ENCODE data around the gene RPGR. TPM values are rescaled to one million over a fixed set of nuclear protein-coding genes. Genes with fewer than 3 reads are reported as not detected.

Gene RPGR
- total RNA-seq, 1 donor from 2014 or later: 4.5 TPM

DNA sequence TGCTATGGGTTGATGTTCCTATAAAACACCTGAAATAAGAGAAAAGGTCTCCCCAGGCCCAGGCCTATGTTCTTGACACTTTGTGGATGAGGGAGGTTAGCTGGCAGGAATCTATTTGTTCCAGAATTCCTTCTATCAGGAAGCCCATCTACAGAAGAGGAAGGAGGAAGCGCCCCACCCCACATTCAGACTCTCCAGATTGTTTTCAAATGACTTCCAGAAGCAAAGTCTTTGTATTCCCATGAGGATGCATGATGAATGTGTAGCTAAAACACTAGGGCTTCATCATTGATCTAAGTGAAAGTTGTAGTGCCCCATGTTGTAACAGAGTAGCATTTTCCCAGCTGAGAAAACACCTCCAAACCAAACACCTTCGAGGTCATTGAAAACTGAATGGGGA is 41.5 kb upstream of the RPGR start:
- Histone ChIP-seq H3K4me3 (no peak overlapping the region), H3K27me3 (ENCODE audit: low read depth) (no peaks in the 10 kb centered on the region), H3K27ac (replicated peaks) (peak overlapping the region; percentile 56), H3K36me3 (no peaks in the 10 kb centered on the region), H3K4me1 (no peaks in the 10 kb centered on the region), H3K9me3 (replicated peaks) (no peaks in the 10 kb centered on the region)
- intact Hi-C loops (cut with micrococcal nuclease): no loop called here
- no peak for DNase-seq
- TF ChIP-seq, protein P1, sequence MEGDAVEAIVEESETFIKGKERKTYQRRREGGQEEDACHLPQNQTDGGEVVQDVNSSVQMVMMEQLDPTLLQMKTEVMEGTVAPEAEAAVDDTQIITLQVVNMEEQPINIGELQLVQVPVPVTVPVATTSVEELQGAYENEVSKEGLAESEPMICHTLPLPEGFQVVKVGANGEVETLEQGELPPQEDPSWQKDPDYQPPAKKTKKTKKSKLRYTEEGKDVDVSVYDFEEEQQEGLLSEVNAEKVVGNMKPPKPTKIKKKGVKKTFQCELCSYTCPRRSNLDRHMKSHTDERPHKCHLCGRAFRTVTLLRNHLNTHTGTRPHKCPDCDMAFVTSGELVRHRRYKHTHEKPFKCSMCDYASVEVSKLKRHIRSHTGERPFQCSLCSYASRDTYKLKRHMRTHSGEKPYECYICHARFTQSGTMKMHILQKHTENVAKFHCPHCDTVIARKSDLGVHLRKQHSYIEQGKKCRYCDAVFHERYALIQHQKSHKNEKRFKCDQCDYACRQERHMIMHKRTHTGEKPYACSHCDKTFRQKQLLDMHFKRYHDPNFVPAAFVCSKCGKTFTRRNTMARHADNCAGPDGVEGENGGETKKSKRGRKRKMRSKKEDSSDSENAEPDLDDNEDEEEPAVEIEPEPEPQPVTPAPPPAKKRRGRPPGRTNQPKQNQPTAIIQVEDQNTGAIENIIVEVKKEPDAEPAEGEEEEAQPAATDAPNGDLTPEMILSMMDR (IDR thresholded peaks at IDR 0.05; ENCODE audit: borderline replicate concordance): no peak

DNA sequence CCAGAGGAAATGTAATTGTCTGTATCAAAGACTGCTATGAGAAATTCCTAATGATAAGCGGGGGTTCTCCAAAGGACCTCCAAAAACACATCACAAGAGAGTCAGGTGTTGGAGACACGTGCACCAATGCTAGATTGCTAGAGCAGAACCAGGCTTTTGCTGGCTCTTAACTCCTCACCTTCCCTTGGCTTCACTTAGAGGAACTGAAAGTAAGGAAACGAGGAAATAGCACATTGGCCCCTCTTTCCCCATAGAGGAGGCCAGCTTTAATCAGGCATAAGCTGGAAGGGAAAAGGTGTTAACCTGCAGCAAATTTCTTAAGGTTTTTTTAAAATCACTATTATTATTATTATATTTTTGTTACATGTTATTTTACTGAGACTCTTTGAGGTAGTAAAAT is 38.6 kb upstream of the RPGR start:
- Histone ChIP-seq H3K27ac (replicated peaks) (peak overlapping the region; percentile 16), H3K4me1 (no peaks in the 10 kb centered on the region), H3K36me3 (no peaks in the 10 kb centered on the region), H3K9me3 (replicated peaks) (no peaks in the 10 kb centered on the region), H3K27me3 (ENCODE audit: low read depth) (no peaks in the 10 kb centered on the region), H3K4me3 (no peak overlapping the region)
- intact Hi-C loops (cut with micrococcal nuclease): no loop called here
- DNase-seq: no peak
- TF ChIP-seq, protein P1 (IDR thresholded peaks at IDR 0.05; ENCODE audit: borderline replicate concordance): no peak

DNA sequence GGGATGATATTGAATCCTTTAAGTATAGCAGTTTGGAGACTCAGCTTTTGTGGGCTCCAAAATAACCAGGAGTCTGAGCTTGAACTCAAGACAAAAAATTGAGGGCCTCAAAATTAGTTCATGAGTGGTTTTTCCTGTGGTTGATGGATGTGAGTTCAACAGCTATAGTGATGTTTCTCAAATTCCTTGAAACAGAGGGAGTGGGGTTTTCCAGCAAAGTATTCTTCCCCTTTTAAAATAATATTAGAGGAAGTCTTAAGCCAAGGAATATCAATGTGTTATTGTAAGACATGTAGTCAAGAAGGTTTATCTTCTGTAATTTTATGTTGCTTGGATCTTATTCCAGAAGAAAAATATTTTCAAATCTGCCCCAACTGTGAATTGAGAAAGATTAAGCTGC is 35.7 kb upstream of the RPGR start:
- no peak for DNase-seq
- no peaks in the 10 kb centered on the region for H3K36me3 ChIP-seq
- intact Hi-C loops (cut with micrococcal nuclease): no loop called here
- TF ChIP-seq, protein P1 (IDR thresholded peaks at IDR 0.05; ENCODE audit: borderline replicate concordance): no peak
- no peaks in the 10 kb centered on the region for H3K27me3 ChIP-seq (ENCODE audit: low read depth)
- H3K9me3 ChIP-seq (replicated peaks): no peaks in the 10 kb centered on the region
- H3K4me1 ChIP-seq: no peaks in the 10 kb centered on the region
- no peak overlapping the region for H3K4me3 ChIP-seq
- no peak overlapping the region for H3K27ac ChIP-seq (replicated peaks)

DNA sequence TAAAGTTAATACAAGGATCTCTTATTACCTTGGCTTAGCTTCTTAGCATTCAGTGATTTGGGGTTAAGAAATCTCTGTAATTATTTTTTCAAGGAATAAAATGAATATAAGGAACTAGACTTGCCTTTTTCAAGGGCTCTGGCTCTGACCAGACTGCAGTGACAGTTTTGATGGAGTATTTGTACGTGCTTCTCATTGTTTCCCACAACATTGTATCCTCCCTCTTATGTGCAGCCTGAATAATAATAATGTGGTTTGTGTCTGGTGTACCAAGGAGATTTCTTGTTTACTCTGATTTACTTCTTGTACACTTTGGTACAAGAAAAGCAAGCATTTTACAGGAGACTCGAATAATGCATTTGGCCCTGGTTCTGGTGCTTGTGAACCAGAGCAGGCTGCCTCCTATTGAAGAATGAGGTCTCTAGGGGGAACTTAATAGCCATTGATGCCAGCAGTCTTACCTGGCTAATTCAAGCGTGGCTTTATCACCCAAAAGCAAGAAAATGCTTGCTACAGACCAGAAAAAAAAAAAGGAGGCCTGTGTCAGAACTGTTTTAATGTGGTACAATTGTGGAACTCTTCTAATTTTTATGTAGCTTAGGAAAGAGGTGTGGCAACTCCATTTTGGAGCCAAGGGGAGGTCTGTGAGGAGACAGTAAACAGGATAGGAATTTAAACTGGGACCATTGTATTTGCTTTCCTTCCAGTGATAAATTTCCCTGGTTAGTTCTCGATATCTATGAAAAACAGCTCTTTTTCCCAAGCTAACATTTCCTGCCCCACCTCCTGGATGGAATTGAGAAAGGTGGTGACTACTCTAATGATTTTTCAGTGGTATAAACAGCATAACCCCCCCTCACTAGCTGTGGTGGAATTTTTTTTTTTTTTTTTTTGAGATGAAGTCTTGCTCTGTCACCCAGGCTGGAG is 30.7 kb upstream of the RPGR start:
- TF ChIP-seq, protein P1 (IDR thresholded peaks at IDR 0.05; ENCODE audit: borderline replicate concordance): no peak
- peak overlapping the region; percentile 78 for H3K27ac ChIP-seq (replicated peaks)
- no peak for DNase-seq
- no peak overlapping the region for H3K4me3 ChIP-seq
- no peaks in the 10 kb centered on the region for H3K27me3 ChIP-seq (ENCODE audit: low read depth)
- intact Hi-C loops (cut with micrococcal nuclease): no loop called here
- H3K4me1 ChIP-seq: no peaks in the 10 kb centered on the region
- H3K9me3 ChIP-seq (replicated peaks): no peaks in the 10 kb centered on the region
- no peaks in the 10 kb centered on the region for H3K36me3 ChIP-seq

DNA sequence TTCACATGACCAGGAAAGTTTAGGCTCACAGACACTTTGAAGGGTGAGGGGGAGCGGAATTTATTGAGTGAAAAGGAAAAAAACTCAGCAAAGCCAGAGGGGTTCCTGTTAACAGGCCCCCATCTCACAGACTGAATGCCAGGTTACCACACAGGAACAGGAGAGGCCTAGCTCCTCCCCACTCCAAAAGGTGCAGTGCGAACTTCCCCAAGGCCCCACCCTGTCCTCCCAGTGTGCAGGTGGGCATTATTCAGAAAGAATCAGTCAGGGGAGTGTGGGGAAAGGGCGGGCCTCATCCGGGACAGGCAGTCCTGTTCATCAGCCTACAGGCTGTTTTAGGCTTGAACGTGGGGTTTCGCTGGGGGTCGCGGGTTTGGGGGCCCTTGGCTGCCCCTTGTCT is 29.1 kb upstream of the RPGR start:
- intact Hi-C loops (cut with micrococcal nuclease): no loop called here
- H3K36me3 ChIP-seq: no peaks in the 10 kb centered on the region
- TF ChIP-seq, protein P1 (IDR thresholded peaks at IDR 0.05; ENCODE audit: borderline replicate concordance): no peak
- DNase-seq: no peak
- no peaks in the 10 kb centered on the region for H3K4me1 ChIP-seq
- no peaks in the 10 kb centered on the region for H3K27me3 ChIP-seq (ENCODE audit: low read depth)
- H3K9me3 ChIP-seq (replicated peaks): no peaks in the 10 kb centered on the region
- peak overlapping the region; percentile 78 for H3K27ac ChIP-seq (replicated peaks)
- H3K4me3 ChIP-seq: no peak overlapping the region
